Peyer's patch (tissue), 4 donors: ENCODE data around the gene SLC2A1. TPM values are rescaled to one million over a fixed set of nuclear protein-coding genes. Genes with fewer than 3 reads are reported as not detected.

Experiments used
- DNase-seq, 3 donors: peaks; one replicate each; pipeline ENCODE4 v3.0.0-alpha.2; 2017 to 2019
- H3K27ac ChIP-seq, 4 donors: fragments of 200-600 bp; sonication (generic); one replicate each; pipeline ENCODE4 v1.5.1; 2016 to 2019
- H3K27me3 ChIP-seq, 2 donors: fragments of 200-600 bp; sonication (generic); one replicate each; pipeline ENCODE4 v1.5.1; 2019
- H3K36me3 ChIP-seq, 3 donors: fragments of 200-600 bp; sonication (generic); one replicate each; pipeline ENCODE4 v1.5.1; 2016 to 2019
- H3K4me1 ChIP-seq, 4 donors: fragments of 200-600 bp; sonication (generic); one replicate each; pipeline ENCODE4 v1.5.1; 2016 to 2019
- H3K4me3 ChIP-seq, 4 donors: fragments of 200-600 bp; sonication (generic); 1 replicate in 3 of 4; 2 replicates in 1 of 4; pipeline ENCODE4 v1.5.1; 2016 to 2019; ENCODE audit warnings: mild to moderate bottlenecking in 1 of 4
- H3K9me3 ChIP-seq, 4 donors: fragments of 200-600 bp; sonication (generic); one replicate each; pipeline ENCODE4 v1.5.1; 2016 to 2019; ENCODE audit warnings: mild to moderate bottlenecking in 1 of 4
- CTCF ChIP-seq, 6 experiments: fragments of 450-650 bp in 4 of 6; fragments of 200-600 bp in 2 of 6; sonication (generic) in 1 of 6; IDR thresholded peaks; one replicate each; pipeline ENCODE4 v1.5.1; 2017 to 2019; ENCODE audit warnings: antibody characterized with exemption in 6 of 6, mild to moderate bottlenecking in 3 of 6, moderate library complexity in 1 of 6
- POLR2A ChIP-seq, 2 donors: fragments of 450-650 bp; IDR thresholded peaks; one replicate each; pipeline ENCODE4 v1.5.1; 2017; ENCODE audit warnings: antibody characterized with exemption in 2 of 2, mild to moderate bottlenecking in 2 of 2, moderate library complexity in 2 of 2
- total RNA-seq, 4 donors: library from RNA; depleted of rRNA; stranded (reverse); fragments of >200 nt; gene quantifications; one replicate each; pipeline ENCODE4 v1.1.0, GENCODE V29; 2016

Gene SLC2A1
- total RNA-seq, 4 donors from 2014 or later: 15.7 to 35.7 (median 32.3) TPM

- Histone ChIP-seq H3K4me1 (peaks cover 0 to 5% (median 0%) of the 10 kb centered on the region in 4 donors), H3K27me3 (no peaks in the 10 kb centered on the region), H3K36me3 (no peaks in the 10 kb centered on the region), H3K9me3 (no peaks in the 10 kb centered on the region), H3K4me3 (no peak overlapping the region), H3K27ac (peak overlapping the region in 2 of 4 donors; percentile 50 to 74)
- peak in 1 of 3 donors; percentile 61 for DNase-seq
- TF ChIP-seq POLR2A (IDR thresholded peaks at IDR 0.05): no peak
- no peak for TF ChIP-seq CTCF (IDR thresholded peaks at IDR 0.05)
These were observed 37.8 kb upstream of the SLC2A1 start for GRCh38 chr1:42996384-42996970.

GRCh38 chr1:42993502-42994136, 35.0 kb upstream of the SLC2A1 start:
- no peaks in the 10 kb centered on the region for H3K27me3 ChIP-seq
- H3K9me3 ChIP-seq: no peaks in the 10 kb centered on the region
- peaks cover 0 to 5% (median 0%) of the 10 kb centered on the region in 4 donors for H3K4me1 ChIP-seq
- H3K27ac ChIP-seq: no peak overlapping the region
- no peaks in the 10 kb centered on the region for H3K36me3 ChIP-seq
- DNase-seq: peak in 1 of 3 donors; percentile 34
- TF ChIP-seq CTCF (IDR thresholded peaks at IDR 0.05) (no peak), POLR2A (IDR thresholded peaks at IDR 0.05) (no peak)
- H3K4me3 ChIP-seq: no peak overlapping the region

GRCh38 chr1:42992054-42992571, 33.4 kb upstream of the SLC2A1 start:
- Histone ChIP-seq H3K9me3 (no peaks in the 10 kb centered on the region), H3K4me1 (peaks cover 0 to 5% (median 0%) of the 10 kb centered on the region in 4 donors), H3K36me3 (no peaks in the 10 kb centered on the region), H3K27ac (no peak overlapping the region), H3K4me3 (no peak overlapping the region), H3K27me3 (no peaks in the 10 kb centered on the region)
- no peak for TF ChIP-seq POLR2A (IDR thresholded peaks at IDR 0.05)
- no peak for DNase-seq

- DNase-seq: no peak
- H3K27ac ChIP-seq: no peak overlapping the region
- no peaks in the 10 kb centered on the region for H3K36me3 ChIP-seq
- no peak overlapping the region for H3K4me3 ChIP-seq
- H3K9me3 ChIP-seq: no peaks in the 10 kb centered on the region
- H3K27me3 ChIP-seq: no peaks in the 10 kb centered on the region
- H3K4me1 ChIP-seq: no peaks in the 10 kb centered on the region
- TF ChIP-seq CTCF (IDR thresholded peaks at IDR 0.05): no peak
- no peak for TF ChIP-seq POLR2A (IDR thresholded peaks at IDR 0.05)
These were observed 32.2 kb upstream of the SLC2A1 start for GRCh38 chr1:42990757-42991346.

- Histone ChIP-seq H3K27me3 (no peaks in the 10 kb centered on the region), H3K9me3 (no peaks in the 10 kb centered on the region), H3K27ac (no peak overlapping the region), H3K36me3 (no peaks in the 10 kb centered on the region), H3K4me3 (no peak overlapping the region), H3K4me1 (no peaks in the 10 kb centered on the region)
- TF ChIP-seq CTCF (IDR thresholded peaks at IDR 0.05): no peak
- no peak for TF ChIP-seq POLR2A (IDR thresholded peaks at IDR 0.05)
- DNase-seq: no peak
These were observed 25.0 kb upstream of the SLC2A1 start for GRCh38 chr1:42983693-42984092.

- no peak for TF ChIP-seq CTCF (IDR thresholded peaks at IDR 0.05)
- TF ChIP-seq POLR2A (IDR thresholded peaks at IDR 0.05): no peak
- no peak for DNase-seq
- no peak overlapping the region for H3K27ac ChIP-seq
- H3K4me1 ChIP-seq: no peaks in the 10 kb centered on the region
- H3K4me3 ChIP-seq: no peak overlapping the region
- no peaks in the 10 kb centered on the region for H3K9me3 ChIP-seq
- H3K27me3 ChIP-seq: no peaks in the 10 kb centered on the region
- no peaks in the 10 kb centered on the region for H3K36me3 ChIP-seq
These were observed 24.6 kb upstream of the SLC2A1 start for GRCh38 chr1:42983253-42983652.
